Loucy (cell line): ENCODE results near the gene ERC1.

ENCODE experiments used
- H2AFZ ChIP-seq: fragments of 200-600 bp; sonication (generic); 2 replicates; pipeline ENCODE4 v1.6.0; 2016; ENCODE audit warnings: antibody characterized with exemption, mild to moderate bottlenecking, low read length, moderate library complexity
- H3F3A ChIP-seq: fragments of 200-600 bp; 2 replicates; pipeline ENCODE4 v1.6.0; 2016; ENCODE audit warnings: antibody characterized with exemption, low read depth, mild to moderate bottlenecking
- H3K27me3 ChIP-seq: fragments of 200-600 bp; sonication (generic); 2 replicates; pipeline ENCODE4 v1.6.1; 2014; ENCODE audit warnings: low read length, mild to moderate bottlenecking; ENCODE audit not compliant: insufficient read depth, poor library complexity, severe bottlenecking
- H3K36me3 ChIP-seq: fragments of 200-600 bp; sonication (generic); 2 replicates; pipeline ENCODE4 v1.6.1; 2016; ENCODE audit warnings: low read length; ENCODE audit not compliant: insufficient read depth
- H3K4me1 ChIP-seq: fragments of 200-600 bp; sonication (generic); 2 replicates; pipeline ENCODE4 v1.5.1; 2014; ENCODE audit warnings: low read length, mild to moderate bottlenecking; ENCODE audit not compliant: insufficient read depth, poor library complexity, severe bottlenecking
- H3K4me2 ChIP-seq: fragments of 200-600 bp; sonication (generic); 2 replicates; pipeline ENCODE4 v1.6.0; 2014; ENCODE audit warnings: antibody characterized with exemption, low read length, low read depth, mild to moderate bottlenecking; ENCODE audit not compliant: poor library complexity, severe bottlenecking
- H3K4me3 ChIP-seq: fragments of 200-600 bp; sonication (generic); 2 replicates; pipeline ENCODE4 v1.5.1; 2014; ENCODE audit warnings: low read length, mild to moderate bottlenecking, mixed read lengths; ENCODE audit not compliant: poor library complexity, severe bottlenecking
- H3K79me2 ChIP-seq: fragments of 200-600 bp; sonication (generic); 2 replicates; pipeline ENCODE4 v1.6.1; 2014; ENCODE audit warnings: low read length; ENCODE audit not compliant: insufficient read depth
- H3K9ac ChIP-seq: fragments of 200-600 bp; sonication (generic); 2 replicates; pipeline ENCODE4 v1.6.0; 2014; ENCODE audit warnings: mild to moderate bottlenecking, low read depth, low read length, moderate library complexity; ENCODE audit not compliant: poor library complexity, severe bottlenecking
- H3K9me2 ChIP-seq: fragments of 200-600 bp; sonication (generic); replicated peaks from 2 replicates; pipeline ENCODE4 v1.6.1; 2016; ENCODE audit warnings: low read depth, low read length, mixed read lengths
- H3K9me3 ChIP-seq: fragments of 200-600 bp; sonication (generic); 2 replicates; pipeline ENCODE4 v1.6.1; 2014; ENCODE audit warnings: mild to moderate bottlenecking, antibody characterized with exemption, low read length, low read depth; ENCODE audit not compliant: insufficient read depth
- H4K20me1 ChIP-seq: fragments of 200-600 bp; sonication (generic); 2 replicates; pipeline ENCODE4 v1.6.0; 2014; ENCODE audit warnings: antibody characterized with exemption, low read length, mild to moderate bottlenecking; ENCODE audit not compliant: insufficient read depth, poor library complexity, severe bottlenecking
- EZH2phosphoT487 ChIP-seq: fragments of 200-600 bp; IDR thresholded peaks from 2 replicates; pipeline ENCODE4 v1.6.1; 2018; ENCODE audit warnings: antibody characterized with exemption, mild to moderate bottlenecking, moderate library complexity, borderline replicate concordance
- TF ChIP-seq, protein P1 (sequence below): fragments of 200-600 bp; sonication (generic); conservative IDR thresholded peaks from 2 replicates; pipeline ENCODE4 v1.5.1; 2014; ENCODE audit warnings: mild to moderate bottlenecking, antibody characterized with exemption, low read length

Gene ERC1

DNA sequence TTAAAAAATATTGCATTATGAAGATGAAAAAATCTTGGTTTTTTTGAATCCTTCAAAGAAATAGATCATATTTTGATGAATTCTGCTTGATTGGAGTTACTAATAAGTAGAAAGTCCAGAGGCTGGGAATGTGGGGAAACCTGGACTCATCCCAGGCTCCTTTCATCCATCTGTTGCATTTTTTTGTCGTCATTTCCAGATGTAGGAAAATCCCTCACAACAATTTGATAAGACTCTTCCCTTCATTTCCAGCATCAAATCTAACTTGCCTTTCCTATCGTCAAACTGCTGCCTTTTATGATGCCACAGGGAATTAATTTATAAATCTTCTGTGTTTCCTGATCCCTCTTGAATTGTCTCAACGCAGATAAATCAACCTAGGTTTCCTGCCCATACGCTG, 391.8 kb downstream of the ERC1 start:
- no peaks in the 10 kb centered on the region for H3K4me1 ChIP-seq
- no peak overlapping the region for H3K4me2 ChIP-seq
- H3K9ac ChIP-seq, result no peak overlapping the region
- H3K4me3 ChIP-seq, result no peak overlapping the region
- TF ChIP-seq, protein P1, sequence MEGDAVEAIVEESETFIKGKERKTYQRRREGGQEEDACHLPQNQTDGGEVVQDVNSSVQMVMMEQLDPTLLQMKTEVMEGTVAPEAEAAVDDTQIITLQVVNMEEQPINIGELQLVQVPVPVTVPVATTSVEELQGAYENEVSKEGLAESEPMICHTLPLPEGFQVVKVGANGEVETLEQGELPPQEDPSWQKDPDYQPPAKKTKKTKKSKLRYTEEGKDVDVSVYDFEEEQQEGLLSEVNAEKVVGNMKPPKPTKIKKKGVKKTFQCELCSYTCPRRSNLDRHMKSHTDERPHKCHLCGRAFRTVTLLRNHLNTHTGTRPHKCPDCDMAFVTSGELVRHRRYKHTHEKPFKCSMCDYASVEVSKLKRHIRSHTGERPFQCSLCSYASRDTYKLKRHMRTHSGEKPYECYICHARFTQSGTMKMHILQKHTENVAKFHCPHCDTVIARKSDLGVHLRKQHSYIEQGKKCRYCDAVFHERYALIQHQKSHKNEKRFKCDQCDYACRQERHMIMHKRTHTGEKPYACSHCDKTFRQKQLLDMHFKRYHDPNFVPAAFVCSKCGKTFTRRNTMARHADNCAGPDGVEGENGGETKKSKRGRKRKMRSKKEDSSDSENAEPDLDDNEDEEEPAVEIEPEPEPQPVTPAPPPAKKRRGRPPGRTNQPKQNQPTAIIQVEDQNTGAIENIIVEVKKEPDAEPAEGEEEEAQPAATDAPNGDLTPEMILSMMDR, result no peak
- H2AFZ ChIP-seq, result no peak overlapping the region
- H3K79me2 ChIP-seq, result no peaks in the 10 kb centered on the region
- no peaks in the 10 kb centered on the region for H3K36me3 ChIP-seq
- H3F3A ChIP-seq, result no peaks in the 10 kb centered on the region
- H3K9me2 ChIP-seq, result no peaks in the 10 kb centered on the region
- no peaks in the 10 kb centered on the region for H3K27me3 ChIP-seq
- no peaks in the 10 kb centered on the region for H4K20me1 ChIP-seq
- H3K9me3 ChIP-seq, result no peaks in the 10 kb centered on the region

GRCh38 chr12:1383758-1384157, 392.7 kb downstream of the ERC1 start:
- Histone ChIP-seq H4K20me1 (no peaks in the 10 kb centered on the region), H3K4me1 (no peaks in the 10 kb centered on the region), H3K4me3 (no peak overlapping the region), H3K79me2 (no peaks in the 10 kb centered on the region), H3F3A (no peaks in the 10 kb centered on the region), H3K27me3 (no peaks in the 10 kb centered on the region), H3K9ac (no peak overlapping the region), H3K9me3 (no peaks in the 10 kb centered on the region), H3K9me2 (no peaks in the 10 kb centered on the region), H3K36me3 (no peaks in the 10 kb centered on the region), H3K4me2 (no peak overlapping the region), H2AFZ (no peak overlapping the region)
- TF ChIP-seq EZH2phosphoT487, result no peak
- TF ChIP-seq, protein P1, result no peak

DNA sequence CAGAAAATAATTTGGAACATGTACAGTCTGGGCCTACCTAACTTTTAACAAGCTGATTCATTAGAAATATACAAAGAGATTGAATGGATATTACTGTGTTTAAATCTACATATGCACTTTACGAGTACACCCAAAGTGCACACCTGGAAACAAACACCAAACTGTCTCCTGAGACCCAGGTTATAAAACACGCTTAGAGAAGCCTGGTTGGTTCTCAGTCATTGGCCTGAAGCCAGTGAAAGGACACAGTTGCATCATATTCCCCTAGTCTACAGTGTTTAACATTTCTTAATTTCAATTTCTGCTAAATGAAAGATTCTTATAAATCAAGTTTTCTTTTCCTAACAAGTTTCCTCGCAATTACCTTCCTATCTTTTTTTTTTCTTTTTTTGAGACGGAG, 393.9 kb downstream of the ERC1 start:
- H3K9me2 ChIP-seq, result no peaks in the 10 kb centered on the region
- no peaks in the 10 kb centered on the region for H3K27me3 ChIP-seq
- H3K4me3 ChIP-seq, result no peak overlapping the region
- H3K9ac ChIP-seq, result no peak overlapping the region
- H2AFZ ChIP-seq, result no peak overlapping the region
- H3K4me1 ChIP-seq, result no peaks in the 10 kb centered on the region
- TF ChIP-seq, protein P1, result no peak
- TF ChIP-seq EZH2phosphoT487, result no peak
- H3K9me3 ChIP-seq, result no peaks in the 10 kb centered on the region
- no peaks in the 10 kb centered on the region for H3K36me3 ChIP-seq
- H3K4me2 ChIP-seq, result no peak overlapping the region
- H3F3A ChIP-seq, result no peaks in the 10 kb centered on the region
- H4K20me1 ChIP-seq, result no peaks in the 10 kb centered on the region
- H3K79me2 ChIP-seq, result no peaks in the 10 kb centered on the region
